Prostate gland (tissue), 2 donors: ENCODE results near the gene PCTP.

Experiments
- CTCF ChIP-seq, 4 experiments: fragments of 200-600 bp in 2 of 4; fragments of 450-650 bp in 2 of 4; sonication (generic) in 2 of 4; IDR thresholded peaks; 1 replicate in 3 of 4; 2 replicates in 1 of 4; pipeline ENCODE4 v1.5.1; 2016 to 2019; ENCODE audit warnings: antibody characterized with exemption in 4 of 4, mild to moderate bottlenecking in 2 of 4, moderate library complexity in 2 of 4
- POLR2A ChIP-seq: fragments of 450-650 bp; IDR thresholded peaks from one replicate; pipeline ENCODE4 v1.6.1; 2016; ENCODE audit warnings: antibody characterized with exemption, mild to moderate bottlenecking

- TF ChIP-seq POLR2A (no peak), CTCF (IDR thresholded peaks at IDR 0.05) (no peak)
These were observed 13.8 kb downstream of the PCTP start for GRCh38 chr17:55764610-55765009.
